SK-N-SH (cell line): ENCODE measurements around the gene MAGI3. TPM values are rescaled to one million over a fixed set of nuclear protein-coding genes. Genes with fewer than 3 reads are reported as not detected.

Experiments
- CTCF ChIA-PET: fragments of 300-600, 350-600 bp; formaldehyde crosslinking; extraction: SDS; loops from one replicate; lab custom pipeline; 2021; lab: Yijun Ruan, JAX
- POLR2A ChIA-PET: fragments of 350-600 bp; sonication (Branson Sonifier 250); formaldehyde crosslinking; extraction: SDS; loops from one replicate; lab custom pipeline; 2020; ENCODE audit warnings: antibody characterized with exemption, inconsistent platforms; lab: Yijun Ruan, JAX
- DNase-seq: peaks from one replicate; pipeline ENCODE4 v3.0.0; 2012
- H2AFZ ChIP-seq: fragments of 200-600 bp; sonication (generic); 2 replicates; pipeline ENCODE4 v1.8.1; 2016; ENCODE audit warnings: antibody characterized with exemption, mild to moderate bottlenecking, low read depth
- H3F3A ChIP-seq: fragments of 200-600 bp; sonication (generic); replicated peaks from 2 replicates; pipeline ENCODE3; 2016; ENCODE audit warnings: antibody characterized with exemption, mild to moderate bottlenecking; ENCODE audit not compliant: insufficient read depth
- H3K27ac ChIP-seq, 2 experiments: fragments of 200-500 bp in 1 of 2; fragments of 200-600 bp in 1 of 2; sonication (Bioruptor generic) in 1 of 2; sonication (generic), shearing (Covaris generic) in 1 of 2; 2 replicates each; pipeline versions ENCODE4 v1.5.1 to v1.6.1; 2014 to 2016; ENCODE audit warnings: low read depth in 2 of 2, inconsistent platforms in 1 of 2, low read length in 1 of 2, mild to moderate bottlenecking in 1 of 2, mixed read lengths in 1 of 2
- H3K27me3 ChIP-seq: fragments of 200-600 bp; sonication (generic), shearing (Covaris generic); 2 replicates; pipeline ENCODE4 v1.6.1; 2016; ENCODE audit warnings: mixed run types; ENCODE audit not compliant: insufficient read depth
- H3K36me3 ChIP-seq, 2 experiments: fragments of 200-500 bp in 1 of 2; fragments of 200-600 bp in 1 of 2; sonication (Bioruptor generic) in 1 of 2; sonication (generic) in 1 of 2; replicated peaks in 1 of 2; 2 replicates each; pipeline versions ENCODE3 to v1.5.1; 2014 to 2016; ENCODE audit warnings: low read length in 1 of 2, mild to moderate bottlenecking in 1 of 2; ENCODE audit not compliant: insufficient read depth in 2 of 2, control insufficient read depth in 1 of 2
- H3K4me1 ChIP-seq, 2 experiments: fragments of 200-500 bp in 1 of 2; fragments of 200-600 bp in 1 of 2; sonication (Bioruptor generic) in 1 of 2; sonication (generic), shearing (Covaris generic) in 1 of 2; 2 replicates each; pipeline versions ENCODE4 v1.5.1 to v1.6.1; 2014 to 2016; ENCODE audit warnings: low read depth in 1 of 2, low read length in 1 of 2, mixed run types in 1 of 2; ENCODE audit not compliant: insufficient read depth in 2 of 2, control insufficient read depth in 1 of 2
- H3K4me2 ChIP-seq: fragments of 200-600 bp; sonication (generic), shearing (Covaris generic); 2 replicates; pipeline ENCODE4 v1.6.1; 2017; ENCODE audit warnings: mixed run types
- H3K4me3 ChIP-seq, 2 experiments: fragments of 200-500 bp in 1 of 2; fragments of 200-600 bp in 1 of 2; sonication (Bioruptor generic) in 1 of 2; sonication (generic), shearing (Covaris generic) in 1 of 2; 2 replicates each; pipeline versions ENCODE4 v1.5.1 to v1.8.1; 2014 to 2016; ENCODE audit warnings: low read depth in 2 of 2, inconsistent platforms in 1 of 2, low read length in 1 of 2, mild to moderate bottlenecking in 1 of 2, mixed read lengths in 1 of 2, moderate library complexity in 1 of 2
- H3K79me2 ChIP-seq: fragments of 200-600 bp; sonication (generic); 2 replicates; pipeline ENCODE4 v1.8.1; 2017; ENCODE audit warnings: mild to moderate bottlenecking; ENCODE audit not compliant: insufficient read depth
- H3K9ac ChIP-seq: fragments of 200-600 bp; sonication (generic); 2 replicates; pipeline ENCODE4 v1.6.1; 2017; ENCODE audit warnings: mixed run types
- H3K9me2 ChIP-seq: fragments of 200-600 bp; sonication (generic); 2 replicates; pipeline ENCODE4 v1.6.1; 2017; ENCODE audit warnings: mixed run types
- H3K9me3 ChIP-seq: fragments of 200-600 bp; sonication (generic); 2 replicates; pipeline ENCODE4 v1.6.1; 2017; ENCODE audit warnings: mixed run types, mild to moderate bottlenecking, moderate library complexity
- H4K20me1 ChIP-seq: fragments of 200-600 bp; sonication (generic); 2 replicates; pipeline ENCODE4 v1.6.1; 2017; ENCODE audit warnings: mild to moderate bottlenecking, mixed run types; ENCODE audit not compliant: insufficient read depth
- CHD2 ChIP-seq: fragments of 150-350 bp; IDR thresholded peaks from 2 replicates; pipeline ENCODE4 v1.6.1; 2018; ENCODE audit warnings: low read length; ENCODE audit not compliant: partially characterized antibody
- CTCF ChIP-seq: fragments of 200-600 bp; sonication (generic); IDR thresholded peaks from 2 replicates; pipeline ENCODE4 v1.6.1; 2017; ENCODE audit warnings: antibody characterized with exemption, mild to moderate bottlenecking, moderate library complexity
- ELF1 ChIP-seq: IDR thresholded peaks from 2 replicates; pipeline ENCODE4 v1.4.0; 2012
- EP300 ChIP-seq, 2 experiments: IDR thresholded peaks; 2 replicates each; pipeline versions ENCODE4 v1.4.0 to v1.6.1; 2012; ENCODE audit warnings: borderline replicate concordance in 1 of 2, low read depth in 1 of 2, low read length in 1 of 2
- EZH2phosphoT487 ChIP-seq: fragments of 200-600 bp; sonication (generic); IDR thresholded peaks from 2 replicates; pipeline ENCODE4 v1.6.1; 2017; ENCODE audit warnings: low read depth, mixed run types, mild to moderate bottlenecking, antibody characterized with exemption, moderate library complexity, borderline replicate concordance
- FOSL2 ChIP-seq: IDR thresholded peaks from 2 replicates; pipeline ENCODE4 v1.4.0; 2012; ENCODE audit warnings: low read depth, mild to moderate bottlenecking, moderate library complexity, borderline replicate concordance
- FOXJ3 ChIP-seq: sonication (generic); formaldehyde crosslinking; IDR thresholded peaks from 2 replicates; pipeline ENCODE4 v1.5.1; 2020; ENCODE audit warnings: mild to moderate bottlenecking, missing genetic modification reagents
- FOXM1 ChIP-seq: IDR thresholded peaks from 2 replicates; pipeline ENCODE4 v1.4.0; 2012; ENCODE audit warnings: low read depth, mild to moderate bottlenecking
- GABPA ChIP-seq: IDR thresholded peaks from 2 replicates; pipeline ENCODE4 v1.4.0; 2012; ENCODE audit warnings: low read depth, mild to moderate bottlenecking
- GATA2 ChIP-seq: sonication (generic); formaldehyde crosslinking; IDR thresholded peaks from 2 replicates; pipeline ENCODE4 v1.5.0; 2020; ENCODE audit warnings: mild to moderate bottlenecking, missing genetic modification reagents
- MXI1 ChIP-seq: IDR thresholded peaks from 2 replicates; pipeline ENCODE4 v1.6.1; 2012; ENCODE audit warnings: mild to moderate bottlenecking, low read depth, low read length, improper control_type of control experiment
- PBX3 ChIP-seq: IDR thresholded peaks from 2 replicates; pipeline ENCODE4; 2012
- RCOR1 ChIP-seq: fragments of 150-350 bp; IDR thresholded peaks from 2 replicates; pipeline ENCODE4 v1.6.1; 2017; ENCODE audit warnings: antibody characterized with exemption, low read length
- SIN3A ChIP-seq: IDR thresholded peaks from 2 replicates; pipeline ENCODE4 v1.6.1; 2012; ENCODE audit warnings: low read depth, mild to moderate bottlenecking, low read length, moderate library complexity, borderline replicate concordance
- USF2 ChIP-seq: fragments of 150-350 bp; IDR thresholded peaks from 2 replicates; pipeline ENCODE4 v1.6.1; 2017; ENCODE audit warnings: antibody characterized with exemption, low read length, low read depth, borderline replicate concordance
- WGBS: methylation state at CpG from one replicate; pipeline ENCODE4 v1.1.6; 2017; ENCODE audit warnings: low lambda C conversion rate; 5-methylcytosine and 5-hydroxymethylcytosine counted together
- polyA plus RNA-seq, 3 experiments: library from polyadenylated mRNA; depleted of rRNA; stranded (reverse); fragments of >200 nt; gene quantifications; 2 replicates each; pipeline ENCODE4 v1.2.3, GENCODE V29; 2012
- TF ChIP-seq, protein P1 (sequence below): IDR thresholded peaks from 2 replicates; pipeline ENCODE4 v1.6.1; 2012; ENCODE audit warnings: mild to moderate bottlenecking, low read depth, low read length, moderate library complexity

Gene MAGI3
- polyA plus RNA-seq, 1 of the 3 experiments (the other 2 are of a cell fraction) = 2.9 TPM

GRCh38 chr1:113581323-113581722 is 191.0 kb downstream of the MAGI3 start:
- POLR2A ChIA-PET = no interaction called here
- Histone ChIP-seq H3K4me3 (no peak overlapping the region), H3K9ac (no peak overlapping the region), H3K27me3 (no peaks in the 10 kb centered on the region), H3K27ac (no peak overlapping the region), H3K36me3 (peaks cover 14 to 28% of the 10 kb centered on the region in 2 experiments), H4K20me1 (no peaks in the 10 kb centered on the region), H3K79me2 (peaks cover 15% of the 10 kb centered on the region), H3F3A (peaks cover 3% of the 10 kb centered on the region), H2AFZ (no peak overlapping the region), H3K4me1 (peaks cover 0 to under 1% of the 10 kb centered on the region in 2 experiments; a peak in 2 of 4 replicates), H3K9me3 (no peaks in the 10 kb centered on the region), H3K4me2 (no peak overlapping the region), H3K9me2 (0 out of 2 replicates have a peak, but pooled peaks cover 3% of the 10 kb centered on the region)
- CTCF ChIA-PET = no interaction called here
- WGBS = 93% methylated on average over 1 of the region's 1 CpG
- TF ChIP-seq SIN3A = no peak
- TF ChIP-seq FOSL2 = no peak
- no peak for TF ChIP-seq CTCF
- no peak for TF ChIP-seq EP300 (IDR thresholded peaks at IDR 0.05; ENCODE audit: borderline replicate concordance in 1 of 2, low read depth in 1 of 2, low read length in 1 of 2)
- TF ChIP-seq GABPA = no peak
- no peak for TF ChIP-seq ELF1
- no peak for TF ChIP-seq MXI1
- no peak for TF ChIP-seq GATA2
- no peak for TF ChIP-seq PBX3
- no peak for TF ChIP-seq USF2
- DNase-seq = no peak

DNA sequence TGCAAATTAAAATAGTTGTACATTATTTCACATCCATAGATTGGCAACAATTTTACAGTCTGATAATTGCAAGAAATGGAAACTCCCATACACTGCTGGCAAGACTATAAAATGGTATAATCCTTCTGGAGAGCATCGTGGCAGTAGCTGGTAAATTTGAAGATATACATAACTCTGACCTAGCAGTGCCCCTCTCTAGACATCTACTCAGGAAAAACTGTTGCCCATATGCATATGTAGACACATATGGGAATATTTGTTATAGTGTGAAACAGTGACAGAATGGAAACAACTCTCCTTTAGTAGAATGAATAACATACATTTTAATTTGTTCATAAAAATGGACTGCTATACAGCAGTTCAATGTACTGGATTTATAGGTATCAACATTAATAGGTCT is 191.8 kb downstream of the MAGI3 start:
- no peaks in the 10 kb centered on the region for H3K27me3 ChIP-seq
- no peaks in the 10 kb centered on the region for H3K9me3 ChIP-seq
- no peaks in the 10 kb centered on the region for H4K20me1 ChIP-seq
- no peak for DNase-seq
- H3K4me2 ChIP-seq = no peak overlapping the region
- peaks cover 14 to 34% of the 10 kb centered on the region in 2 experiments for H3K36me3 ChIP-seq
- no peak overlapping the region for H2AFZ ChIP-seq
- H3K27ac ChIP-seq = no peak overlapping the region
- no peak overlapping the region for H3K4me3 ChIP-seq
- H3K4me1 ChIP-seq = no peaks in the 10 kb centered on the region; a peak in 1 of 4 replicates
- CTCF ChIA-PET = no interaction called here
- H3K9me2 ChIP-seq = 0 out of 2 replicates have a peak, but pooled peaks cover 3% of the 10 kb centered on the region
- H3K9ac ChIP-seq = no peak overlapping the region
- TF ChIP-seq, protein P1, sequence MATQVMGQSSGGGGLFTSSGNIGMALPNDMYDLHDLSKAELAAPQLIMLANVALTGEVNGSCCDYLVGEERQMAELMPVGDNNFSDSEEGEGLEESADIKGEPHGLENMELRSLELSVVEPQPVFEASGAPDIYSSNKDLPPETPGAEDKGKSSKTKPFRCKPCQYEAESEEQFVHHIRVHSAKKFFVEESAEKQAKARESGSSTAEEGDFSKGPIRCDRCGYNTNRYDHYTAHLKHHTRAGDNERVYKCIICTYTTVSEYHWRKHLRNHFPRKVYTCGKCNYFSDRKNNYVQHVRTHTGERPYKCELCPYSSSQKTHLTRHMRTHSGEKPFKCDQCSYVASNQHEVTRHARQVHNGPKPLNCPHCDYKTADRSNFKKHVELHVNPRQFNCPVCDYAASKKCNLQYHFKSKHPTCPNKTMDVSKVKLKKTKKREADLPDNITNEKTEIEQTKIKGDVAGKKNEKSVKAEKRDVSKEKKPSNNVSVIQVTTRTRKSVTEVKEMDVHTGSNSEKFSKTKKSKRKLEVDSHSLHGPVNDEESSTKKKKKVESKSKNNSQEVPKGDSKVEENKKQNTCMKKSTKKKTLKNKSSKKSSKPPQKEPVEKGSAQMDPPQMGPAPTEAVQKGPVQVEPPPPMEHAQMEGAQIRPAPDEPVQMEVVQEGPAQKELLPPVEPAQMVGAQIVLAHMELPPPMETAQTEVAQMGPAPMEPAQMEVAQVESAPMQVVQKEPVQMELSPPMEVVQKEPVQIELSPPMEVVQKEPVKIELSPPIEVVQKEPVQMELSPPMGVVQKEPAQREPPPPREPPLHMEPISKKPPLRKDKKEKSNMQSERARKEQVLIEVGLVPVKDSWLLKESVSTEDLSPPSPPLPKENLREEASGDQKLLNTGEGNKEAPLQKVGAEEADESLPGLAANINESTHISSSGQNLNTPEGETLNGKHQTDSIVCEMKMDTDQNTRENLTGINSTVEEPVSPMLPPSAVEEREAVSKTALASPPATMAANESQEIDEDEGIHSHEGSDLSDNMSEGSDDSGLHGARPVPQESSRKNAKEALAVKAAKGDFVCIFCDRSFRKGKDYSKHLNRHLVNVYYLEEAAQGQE = no peak
- TF ChIP-seq RCOR1 (no peak), CHD2 (no peak), FOXJ3 (CRISPR knock-in tag) (no peak), SIN3A (no peak), FOXM1 (no peak), EZH2phosphoT487 (no peak)
- TF ChIP-seq, all 33 proteins: peak for 0
- peaks cover 15% of the 10 kb centered on the region for H3K79me2 ChIP-seq
- peaks cover 3% of the 10 kb centered on the region for H3F3A ChIP-seq
- 94% methylated on average over 1 of the region's 1 CpG for WGBS
- POLR2A ChIA-PET = no interaction called here
